ENCODE measurements around the gene AKNAD1.

- TF ChIP-seq TAF1 (IDR thresholded peaks at IDR 0.05; ENCODE audit: low read depth, low read length) (no peak), POLR2A (IDR thresholded peaks at IDR 0.05; ENCODE audit: low read depth, low read length) (no peak), POLR2AphosphoS5 (IDR thresholded peaks at IDR 0.05; ENCODE audit: low read depth, low read length) (no peak), PAX5 (IDR thresholded peaks at IDR 0.05; ENCODE audit: insufficient read depth, low read length, severe bottlenecking) (no peak), SPI1 (IDR thresholded peaks at IDR 0.05; ENCODE audit: low read depth, low read length) (no peak), POU2F2 (IDR thresholded peaks at IDR 0.05; ENCODE audit: low read depth, low read length) (no peak)
These were observed 24.0 kb upstream of the AKNAD1 start for GRCh38 chr1:108880850-108881249.
